ENCODE data around the gene WFDC9. TPM values are rescaled to one million over a fixed set of nuclear protein-coding genes. Genes with fewer than 3 reads are reported as not detected.
"Not testable (repeated sequence)": the region's sequence is repeated elsewhere in the genome, so short reads cannot be mapped to it uniquely, and the experiment has no call there.

Gene WFDC9
- polyA plus RNA-seq, 3 donors, result not detected

DNA sequence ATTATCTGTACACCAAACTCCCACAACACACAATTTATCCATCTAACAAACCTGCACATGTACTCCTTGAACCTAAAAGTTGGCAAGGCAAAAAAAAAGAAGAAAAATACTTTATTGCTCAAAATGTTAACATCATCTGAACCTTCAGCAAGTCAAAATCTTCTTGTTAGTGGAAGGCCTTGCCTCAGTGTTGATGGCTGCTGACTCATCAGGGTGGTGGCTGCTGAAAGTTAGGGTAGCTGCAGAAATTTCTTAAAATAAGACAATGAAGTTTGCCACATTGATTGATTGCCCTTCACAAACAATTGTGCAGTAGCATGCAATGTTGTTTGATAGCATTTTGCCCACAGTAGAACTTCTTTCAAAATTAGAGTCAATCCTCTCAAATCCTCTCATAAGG lies 41.7 kb upstream of the WFDC9 start:
- H3K27me3 Mint-ChIP-seq (ENCODE audit: low read depth in 3 of 3), result peaks cover 13 to 17% (median 16%) of the 10 kb centered on the region in 3 donors
- Histone ChIP-seq H3K4me2 (replicated peaks; ENCODE audit: extremely low read depth, low read length, poor library complexity, severe bottlenecking) (no peak overlapping the region), H3K79me2 (ENCODE audit: insufficient read depth, low read length) (no peaks in the 10 kb centered on the region), H3K9me3 (replicated peaks in 1 of 2; ENCODE audit: control insufficient read depth in 1 of 2, insufficient read depth in 1 of 2, low read length in 2 of 2) (no peaks in the 10 kb centered on the region), H3K4me3 (replicated peaks in 1 of 3; ENCODE audit: low read depth in 2 of 3, low read length in 3 of 3) (no peak overlapping the region), H4K20me1 (ENCODE audit: insufficient read depth, low read length) (no peaks in the 10 kb centered on the region), H3K27me3 (ENCODE audit: control insufficient read depth in 2 of 2, insufficient read depth in 2 of 2, low read length in 2 of 2) (peaks cover 0 to 8% of the 10 kb centered on the region in 2 donors), H3K27ac (ENCODE audit: low read depth in 1 of 2, low read length in 2 of 2) (no peak overlapping the region), H3K9ac (ENCODE audit: insufficient read depth, low read length, poor library complexity, severe bottlenecking) (no peak overlapping the region), H3K36me3 (replicated peaks in 1 of 2; ENCODE audit: control insufficient read depth in 1 of 2, insufficient read depth in 2 of 2, low read length in 2 of 2) (no peaks in the 10 kb centered on the region), H3K4me1 (ENCODE audit: control insufficient read depth in 1 of 2, insufficient read depth in 2 of 2, low read length in 2 of 2) (no peaks in the 10 kb centered on the region), H2AFZ (ENCODE audit: insufficient read depth, low read depth, low read length, poor library complexity, severe bottlenecking) (no peak overlapping the region)
- H3K27ac Mint-ChIP-seq, result no peak overlapping the region
- H3K4me3 Mint-ChIP-seq, result no peak overlapping the region
- DNase-seq, result no peak
- intact Hi-C loops (cut with micrococcal nuclease), result no loop called here
- H3K4me1 Mint-ChIP-seq, result no peaks in the 10 kb centered on the region
- TF ChIP-seq CTCF (IDR thresholded peaks at IDR 0.05), result no peak
- H3K36me3 Mint-ChIP-seq, result no peaks in the 10 kb centered on the region
- peaks cover 0 to 6% (median 2%) of the 10 kb centered on the region in 7 donors for H3K9me3 Mint-ChIP-seq

- no peak within 1 kb of the TSS for H3K4me3 ChIP-seq (replicated peaks in 1 of 3; ENCODE audit: low read depth in 2 of 3, low read length in 3 of 3)
- no CpG with 5 or more reads among the region's 1 CpG for WGBS (ENCODE audit: insufficient coverage)
- Mint-ChIP-seq H3K9me3 (peaks cover 0 to 6% (median 2%) of the 10 kb centered on the region in 7 donors), H3K4me3 (no peak within 1 kb of the TSS), H3K27me3 (ENCODE audit: low read depth in 3 of 3) (peaks cover 13 to 20% (median 15%) of the 10 kb centered on the region in 3 donors), H3K36me3 (no peaks in the 10 kb centered on the region), H3K27ac (no peak within 1 kb of the TSS), H3K4me1 (no peaks in the 10 kb centered on the region)
- TF ChIP-seq CTCF (IDR thresholded peaks at IDR 0.05), result no peak
- H3K4me1 ChIP-seq (ENCODE audit: control insufficient read depth in 1 of 2, insufficient read depth in 2 of 2, low read length in 2 of 2), result no peaks in the 10 kb centered on the region
- no peaks in the 10 kb centered on the region for H4K20me1 ChIP-seq (ENCODE audit: insufficient read depth, low read length)
- peaks cover 0 to 6% of the 10 kb centered on the region in 2 donors for H3K27me3 ChIP-seq (ENCODE audit: control insufficient read depth in 2 of 2, insufficient read depth in 2 of 2, low read length in 2 of 2)
- H3K36me3 ChIP-seq (replicated peaks in 1 of 2; ENCODE audit: control insufficient read depth in 1 of 2, insufficient read depth in 2 of 2, low read length in 2 of 2), result no peaks in the 10 kb centered on the region
- H2AFZ ChIP-seq (ENCODE audit: insufficient read depth, low read depth, low read length, poor library complexity, severe bottlenecking), result no peak within 1 kb of the TSS
- H3K79me2 ChIP-seq (ENCODE audit: insufficient read depth, low read length), result no peaks in the 10 kb centered on the region
- H3K27ac ChIP-seq (ENCODE audit: low read depth in 1 of 2, low read length in 2 of 2), result no peak within 1 kb of the TSS
- no peak for DNase-seq
- no peak within 1 kb of the TSS for H3K4me2 ChIP-seq (replicated peaks; ENCODE audit: extremely low read depth, low read length, poor library complexity, severe bottlenecking)
- intact Hi-C loops (cut with micrococcal nuclease), result no loop called here
- H3K9me3 ChIP-seq (replicated peaks in 1 of 2; ENCODE audit: control insufficient read depth in 1 of 2, insufficient read depth in 1 of 2, low read length in 2 of 2), result no peaks in the 10 kb centered on the region
- H3K9ac ChIP-seq (ENCODE audit: insufficient read depth, low read length, poor library complexity, severe bottlenecking), result no peak within 1 kb of the TSS
Measured at GRCh38 chr20:45670139-45670538, 39.1 kb upstream of the WFDC9 start, which contains the start of gene WFDC11. WFDC11 (minus strand) TSS chr20:45670239; CDS start chr20:45650600, 19,639 bp downstream.

GRCh38 chr20:45657038-45657437 lies 26.0 kb upstream of the WFDC9 start:
- DNase-seq; H3K4me3 Mint-ChIP-seq; H3K27me3 ChIP-seq (ENCODE audit: control insufficient read depth in 2 of 2, insufficient read depth in 2 of 2, low read length in 2 of 2); H3K4me3 ChIP-seq (replicated peaks in 1 of 3; ENCODE audit: low read depth in 2 of 3, low read length in 3 of 3); H3K27ac ChIP-seq (ENCODE audit: low read depth in 1 of 2, low read length in 2 of 2); H4K20me1 ChIP-seq (ENCODE audit: insufficient read depth, low read length); H3K27ac Mint-ChIP-seq; H3K4me1 Mint-ChIP-seq; intact Hi-C loops (cut with micrococcal nuclease); H3K4me1 ChIP-seq (ENCODE audit: control insufficient read depth in 1 of 2, insufficient read depth in 2 of 2, low read length in 2 of 2); H3K9ac ChIP-seq (ENCODE audit: insufficient read depth, low read length, poor library complexity, severe bottlenecking); H3K79me2 ChIP-seq (ENCODE audit: insufficient read depth, low read length); H3K27me3 Mint-ChIP-seq (ENCODE audit: low read depth in 3 of 3); H3K36me3 ChIP-seq (replicated peaks in 1 of 2; ENCODE audit: control insufficient read depth in 1 of 2, insufficient read depth in 2 of 2, low read length in 2 of 2); H3K36me3 Mint-ChIP-seq; H2AFZ ChIP-seq (ENCODE audit: insufficient read depth, low read depth, low read length, poor library complexity, severe bottlenecking); H3K4me2 ChIP-seq (replicated peaks; ENCODE audit: extremely low read depth, low read length, poor library complexity, severe bottlenecking); H3K9me3 ChIP-seq (replicated peaks in 1 of 2; ENCODE audit: control insufficient read depth in 1 of 2, insufficient read depth in 1 of 2, low read length in 2 of 2): not testable (repeated sequence)
- H3K9me3 Mint-ChIP-seq, result peaks cover 0 to 13% (median 4%) of the 10 kb centered on the region in 7 donors
- WGBS (ENCODE audit: insufficient coverage), result no CpG with 5 or more reads among the region's 3 CpGs
